ENCODE data around the gene CYB5R2.

Gene CYB5R2

DNA sequence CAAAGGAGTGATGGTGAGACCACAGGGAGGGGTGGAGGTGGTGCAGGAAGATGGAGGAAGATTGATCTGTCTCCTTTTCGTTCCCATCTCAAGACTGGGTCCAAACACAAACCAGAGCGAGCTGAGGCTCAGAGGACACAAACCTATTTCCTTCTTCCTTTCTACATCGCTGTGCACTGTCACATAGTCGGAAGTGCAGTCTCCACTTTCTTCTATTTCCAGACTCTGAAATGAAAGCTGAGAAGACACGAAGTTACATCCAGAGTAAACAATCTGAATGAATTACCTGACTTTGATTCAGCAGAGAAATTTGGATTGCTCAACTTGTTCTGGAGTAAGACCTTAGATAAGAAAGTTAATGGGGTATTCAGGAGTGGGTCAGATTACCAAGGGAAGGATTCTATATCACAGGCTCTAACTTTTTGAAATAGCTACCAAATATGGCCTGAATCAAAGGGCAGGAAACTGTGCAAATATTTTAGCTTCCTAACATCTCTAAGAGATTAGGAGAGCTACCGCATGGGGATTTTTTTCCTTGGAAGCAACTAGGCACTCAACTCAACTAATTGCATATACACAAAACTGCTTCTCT, 18.6 kb upstream of the CYB5R2 start:
- no peak for DNase-seq
- ChIA-PET POLR2A (no interaction called here), CTCF (interaction anchor here (0.7 to 2.4 kb wide), 8 partner anchors 23 to 594 kb away, joined by 3 to 8 read pairs (median 4); no protein-coding TSS in a partner anchor)
- Histone ChIP-seq H3K36me3 (ENCODE audit: control insufficient read depth in 4 of 4, insufficient read depth in 4 of 4, low read length in 3 of 4) (no peaks in the 10 kb centered on the region), H3K9me3 (ENCODE audit: control extremely low read depth in 1 of 5, control insufficient read depth in 4 of 5, insufficient read depth in 2 of 5, low read depth in 1 of 5, low read length in 4 of 5) (no peaks in the 10 kb centered on the region), H3K27ac (ENCODE audit: insufficient read depth in 1 of 2, low read depth in 1 of 2, low read length in 2 of 2, poor library complexity in 1 of 2, severe bottlenecking in 2 of 2) (no peak overlapping the region), H3K4me1 (ENCODE audit: control extremely low read depth in 1 of 4, control insufficient read depth in 4 of 4, insufficient read depth in 4 of 4, low read length in 3 of 4) (no peaks in the 10 kb centered on the region), H3K4me3 (ENCODE audit: control insufficient read depth in 1 of 7, extremely low read depth in 1 of 7, insufficient read depth in 4 of 7, low read depth in 2 of 7, low read length in 6 of 7) (no peak overlapping the region), H3K27me3 (replicated peaks in 2 of 5; ENCODE audit: control insufficient read depth in 4 of 5, insufficient read depth in 5 of 5, low read length in 4 of 5) (peaks cover 5 to 40% (median 14%) of the 10 kb centered on the region in 5 experiments)
- 92% methylated on average over 6 of the region's 6 CpGs for WGBS (ENCODE audit: insufficient coverage)

- Histone ChIP-seq H3K27ac (ENCODE audit: insufficient read depth in 1 of 2, low read depth in 1 of 2, low read length in 2 of 2, poor library complexity in 1 of 2, severe bottlenecking in 2 of 2) (no peak overlapping the region), H3K4me3 (ENCODE audit: control insufficient read depth in 1 of 7, extremely low read depth in 1 of 7, insufficient read depth in 4 of 7, low read depth in 2 of 7, low read length in 6 of 7) (no peak overlapping the region), H3K9me3 (ENCODE audit: control extremely low read depth in 1 of 5, control insufficient read depth in 4 of 5, insufficient read depth in 2 of 5, low read depth in 1 of 5, low read length in 4 of 5) (no peaks in the 10 kb centered on the region), H3K36me3 (ENCODE audit: control insufficient read depth in 4 of 4, insufficient read depth in 4 of 4, low read length in 3 of 4) (no peaks in the 10 kb centered on the region), H3K27me3 (replicated peaks in 2 of 5; ENCODE audit: control insufficient read depth in 4 of 5, insufficient read depth in 5 of 5, low read length in 4 of 5) (peaks cover 5 to 47% (median 14%) of the 10 kb centered on the region in 5 experiments), H3K4me1 (ENCODE audit: control extremely low read depth in 1 of 4, control insufficient read depth in 4 of 4, insufficient read depth in 4 of 4, low read length in 3 of 4) (no peaks in the 10 kb centered on the region)
- CTCF ChIA-PET = interaction anchor here (1.0 to 2.4 kb wide), 6 partner anchors 22 to 878 kb away, joined by 3 to 8 read pairs (median 4); no protein-coding TSS in a partner anchor
- POLR2A ChIA-PET = no interaction called here
- 25% methylated on average over 4 of the region's 6 CpGs for WGBS (ENCODE audit: insufficient coverage)
- peak in 1 of 3 donors; percentile 68 for DNase-seq
Measured at GRCh38 chr11:7690648-7691047, 17.3 kb upstream of the CYB5R2 start.

DNA sequence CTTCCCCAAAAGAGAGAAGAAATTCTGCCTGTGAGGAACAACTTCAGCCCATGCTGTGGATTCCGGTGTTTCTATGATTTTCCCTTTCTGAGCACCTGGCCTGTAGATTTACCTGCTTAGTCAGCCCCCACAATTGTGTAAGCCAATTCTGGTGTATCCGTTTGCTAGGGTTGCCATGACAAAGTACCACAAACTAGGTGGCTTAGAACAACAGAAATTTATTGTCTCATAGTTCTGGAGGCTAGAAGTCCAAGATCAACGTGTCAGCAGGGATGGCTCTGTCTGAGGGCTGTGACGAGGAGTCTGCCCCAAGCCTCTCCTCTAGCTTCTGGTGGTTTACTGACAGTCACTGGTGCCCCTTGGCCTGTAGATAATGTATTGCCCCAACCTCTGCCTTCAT, 15.9 kb upstream of the CYB5R2 start:
- Histone ChIP-seq H3K36me3 (ENCODE audit: control insufficient read depth in 4 of 4, insufficient read depth in 4 of 4, low read length in 3 of 4) (no peaks in the 10 kb centered on the region), H3K9me3 (ENCODE audit: control extremely low read depth in 1 of 5, control insufficient read depth in 4 of 5, insufficient read depth in 2 of 5, low read depth in 1 of 5, low read length in 4 of 5) (no peaks in the 10 kb centered on the region), H3K4me1 (ENCODE audit: control extremely low read depth in 1 of 4, control insufficient read depth in 4 of 4, insufficient read depth in 4 of 4, low read length in 3 of 4) (no peaks in the 10 kb centered on the region), H3K27ac (ENCODE audit: insufficient read depth in 1 of 2, low read depth in 1 of 2, low read length in 2 of 2, poor library complexity in 1 of 2, severe bottlenecking in 2 of 2) (no peak overlapping the region), H3K27me3 (replicated peaks in 2 of 5; ENCODE audit: control insufficient read depth in 4 of 5, insufficient read depth in 5 of 5, low read length in 4 of 5) (peaks cover 7 to 57% (median 13%) of the 10 kb centered on the region in 5 experiments), H3K4me3 (ENCODE audit: control insufficient read depth in 1 of 7, extremely low read depth in 1 of 7, insufficient read depth in 4 of 7, low read depth in 2 of 7, low read length in 6 of 7) (no peak overlapping the region)
- DNase-seq = no peak
- ChIA-PET CTCF (interaction anchor here (0.8 kb wide), 1 partner anchor 18 kb away, joined by 4 read pairs; no protein-coding TSS in a partner anchor), POLR2A (no interaction called here)
- WGBS (ENCODE audit: insufficient coverage) = 0% methylated on average over 3 of the region's 4 CpGs

DNA sequence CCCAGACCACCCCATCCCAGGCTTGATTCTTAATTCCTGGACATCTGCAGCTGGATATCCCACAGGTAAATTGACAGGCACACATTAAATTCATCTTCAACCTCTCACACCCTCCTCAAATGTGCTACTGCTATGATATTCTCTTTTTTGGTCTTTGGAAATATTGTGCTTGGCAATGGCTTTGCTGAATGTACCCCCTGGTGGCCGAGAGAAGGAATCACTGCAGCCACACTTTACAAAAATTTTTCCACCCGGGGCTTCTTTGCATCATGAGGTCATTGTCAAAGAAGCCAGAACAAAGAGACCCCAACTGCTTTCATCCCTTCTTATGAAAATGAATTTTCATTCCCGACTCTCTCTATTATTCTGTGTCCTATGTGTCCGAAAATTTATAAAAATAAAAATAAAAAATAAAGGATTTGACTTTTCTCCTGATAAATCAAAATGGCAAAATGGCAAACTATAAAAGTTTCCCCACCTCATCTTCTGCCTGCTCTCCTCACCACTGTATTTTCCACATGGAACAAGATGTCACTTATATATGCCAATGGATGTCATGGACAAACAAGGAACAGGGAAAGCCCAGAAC, 15.0 kb upstream of the CYB5R2 start:
- CTCF ChIA-PET = interaction anchor here (0.7 to 2.4 kb wide), 3 partner anchors 10 to 117 kb away, joined by 3 to 10 read pairs (median 5); no protein-coding TSS in a partner anchor
- Histone ChIP-seq H3K27ac (ENCODE audit: insufficient read depth in 1 of 2, low read depth in 1 of 2, low read length in 2 of 2, poor library complexity in 1 of 2, severe bottlenecking in 2 of 2) (no peak overlapping the region), H3K4me1 (ENCODE audit: control extremely low read depth in 1 of 4, control insufficient read depth in 4 of 4, insufficient read depth in 4 of 4, low read length in 3 of 4) (no peaks in the 10 kb centered on the region), H3K9me3 (ENCODE audit: control extremely low read depth in 1 of 5, control insufficient read depth in 4 of 5, insufficient read depth in 2 of 5, low read depth in 1 of 5, low read length in 4 of 5) (no peaks in the 10 kb centered on the region), H3K36me3 (ENCODE audit: control insufficient read depth in 4 of 4, insufficient read depth in 4 of 4, low read length in 3 of 4) (no peaks in the 10 kb centered on the region), H3K4me3 (ENCODE audit: control insufficient read depth in 1 of 7, extremely low read depth in 1 of 7, insufficient read depth in 4 of 7, low read depth in 2 of 7, low read length in 6 of 7) (no peak overlapping the region), H3K27me3 (replicated peaks in 2 of 5; ENCODE audit: control insufficient read depth in 4 of 5, insufficient read depth in 5 of 5, low read length in 4 of 5) (peaks cover 5 to 48% (median 10%) of the 10 kb centered on the region in 5 experiments)
- WGBS (ENCODE audit: insufficient coverage) = no CpG with 5 or more reads among the region's 4 CpGs
- peak; percentile 29 to 62 (median 61) for DNase-seq
- POLR2A ChIA-PET = no interaction called here

DNA sequence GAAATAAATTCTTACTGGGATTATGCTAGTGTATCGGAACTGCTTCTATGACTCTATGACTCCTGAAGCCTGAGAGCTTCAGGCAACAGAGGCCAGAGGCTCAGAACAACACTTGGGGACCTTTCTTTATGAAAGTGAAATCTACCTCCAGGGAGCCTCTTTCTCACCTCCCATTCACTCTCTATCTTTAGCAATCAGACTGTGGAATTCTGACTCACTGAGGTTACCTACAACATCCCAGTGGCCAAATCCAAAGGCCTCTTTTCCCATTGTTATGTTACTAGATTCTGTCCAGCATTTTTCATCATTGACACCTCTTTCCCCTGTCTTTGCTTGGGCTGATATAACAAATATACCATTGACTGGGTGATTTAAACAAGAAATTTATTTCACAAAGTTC, 14.1 kb upstream of the CYB5R2 start:
- CTCF ChIA-PET = interaction anchor here (0.8 to 2.4 kb wide), 3 partner anchors 11 to 589 kb away, joined by 3 to 10 read pairs (median 5); no protein-coding TSS in a partner anchor
- no peak for DNase-seq

DNA sequence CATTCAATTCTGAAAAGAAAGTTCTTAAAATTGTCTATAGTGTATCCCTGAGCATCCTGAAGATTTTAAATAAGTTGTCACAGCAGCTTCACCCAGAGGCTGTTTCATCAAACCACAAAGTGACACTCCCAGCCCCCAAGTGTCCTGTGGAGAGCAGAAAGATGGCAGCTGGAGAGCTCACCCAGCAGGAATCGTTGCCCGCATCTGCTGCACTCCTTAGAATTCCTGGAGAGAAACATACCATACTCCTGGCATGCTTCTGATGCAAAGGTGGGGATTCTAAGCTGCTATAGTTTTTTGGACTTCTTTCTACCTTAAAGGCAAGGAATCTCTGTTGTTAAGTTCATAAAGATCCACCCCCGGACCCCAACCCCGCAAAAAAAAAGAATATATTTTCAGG, 13.5 kb upstream of the CYB5R2 start:
- Histone ChIP-seq H3K27me3 (replicated peaks in 2 of 5; ENCODE audit: control insufficient read depth in 4 of 5, insufficient read depth in 5 of 5, low read length in 4 of 5) (peaks cover 8 to 45% (median 12%) of the 10 kb centered on the region in 5 experiments), H3K9me3 (ENCODE audit: control extremely low read depth in 1 of 5, control insufficient read depth in 4 of 5, insufficient read depth in 2 of 5, low read depth in 1 of 5, low read length in 4 of 5) (no peaks in the 10 kb centered on the region), H3K4me1 (ENCODE audit: control extremely low read depth in 1 of 4, control insufficient read depth in 4 of 4, insufficient read depth in 4 of 4, low read length in 3 of 4) (no peaks in the 10 kb centered on the region), H3K27ac (ENCODE audit: insufficient read depth in 1 of 2, low read depth in 1 of 2, low read length in 2 of 2, poor library complexity in 1 of 2, severe bottlenecking in 2 of 2) (no peak overlapping the region), H3K36me3 (ENCODE audit: control insufficient read depth in 4 of 4, insufficient read depth in 4 of 4, low read length in 3 of 4) (no peaks in the 10 kb centered on the region), H3K4me3 (ENCODE audit: control insufficient read depth in 1 of 7, extremely low read depth in 1 of 7, insufficient read depth in 4 of 7, low read depth in 2 of 7, low read length in 6 of 7) (no peak overlapping the region)
- ChIA-PET POLR2A (interaction anchor here (0.6 kb wide), 1 partner anchor 66 kb away, joined by 4 read pairs; no protein-coding TSS in a partner anchor), CTCF (interaction anchor here (0.9 to 2.4 kb wide), 4 partner anchors 8 to 116 kb away, joined by 4 to 10 read pairs (median 6); no protein-coding TSS in a partner anchor)
- no peak for DNase-seq
- WGBS (ENCODE audit: insufficient coverage) = 95% methylated on average over 3 of the region's 4 CpGs

More for the DNA sequence above, 14.1 kb upstream of the CYB5R2 start:
- Histone ChIP-seq H3K4me1 (ENCODE audit: control extremely low read depth in 1 of 4, control insufficient read depth in 4 of 4, insufficient read depth in 4 of 4, low read length in 3 of 4) (no peaks in the 10 kb centered on the region), H3K27me3 (replicated peaks in 2 of 5; ENCODE audit: control insufficient read depth in 4 of 5, insufficient read depth in 5 of 5, low read length in 4 of 5) (peaks cover 8 to 45% (median 12%) of the 10 kb centered on the region in 5 experiments), H3K36me3 (ENCODE audit: control insufficient read depth in 4 of 4, insufficient read depth in 4 of 4, low read length in 3 of 4) (no peaks in the 10 kb centered on the region), H3K4me3 (ENCODE audit: control insufficient read depth in 1 of 7, extremely low read depth in 1 of 7, insufficient read depth in 4 of 7, low read depth in 2 of 7, low read length in 6 of 7) (no peak overlapping the region), H3K9me3 (ENCODE audit: control extremely low read depth in 1 of 5, control insufficient read depth in 4 of 5, insufficient read depth in 2 of 5, low read depth in 1 of 5, low read length in 4 of 5) (no peaks in the 10 kb centered on the region), H3K27ac (ENCODE audit: insufficient read depth in 1 of 2, low read depth in 1 of 2, low read length in 2 of 2, poor library complexity in 1 of 2, severe bottlenecking in 2 of 2) (no peak overlapping the region)
- POLR2A ChIA-PET = interaction anchor here (0.6 kb wide), 1 partner anchor 65 kb away, joined by 4 read pairs; no protein-coding TSS in a partner anchor
- 100% methylated on average over 1 of the region's 1 CpG for WGBS (ENCODE audit: insufficient coverage)

- Histone ChIP-seq H3K4me1 (ENCODE audit: control extremely low read depth in 1 of 4, control insufficient read depth in 4 of 4, insufficient read depth in 4 of 4, low read length in 3 of 4) (no peaks in the 10 kb centered on the region), H3K27ac (ENCODE audit: insufficient read depth in 1 of 2, low read depth in 1 of 2, low read length in 2 of 2, poor library complexity in 1 of 2, severe bottlenecking in 2 of 2) (no peak overlapping the region), H3K36me3 (ENCODE audit: control insufficient read depth in 4 of 4, insufficient read depth in 4 of 4, low read length in 3 of 4) (no peaks in the 10 kb centered on the region), H3K9me3 (ENCODE audit: control extremely low read depth in 1 of 5, control insufficient read depth in 4 of 5, insufficient read depth in 2 of 5, low read depth in 1 of 5, low read length in 4 of 5) (no peaks in the 10 kb centered on the region), H3K27me3 (replicated peaks in 2 of 5; ENCODE audit: control insufficient read depth in 4 of 5, insufficient read depth in 5 of 5, low read length in 4 of 5) (peaks cover 2 to 54% (median 12%) of the 10 kb centered on the region in 5 experiments), H3K4me3 (ENCODE audit: control insufficient read depth in 1 of 7, extremely low read depth in 1 of 7, insufficient read depth in 4 of 7, low read depth in 2 of 7, low read length in 6 of 7) (no peak overlapping the region)
- WGBS (ENCODE audit: insufficient coverage) = 96% methylated on average over 2 of the region's 2 CpGs
- POLR2A ChIA-PET = no interaction called here
- CTCF ChIA-PET = interaction anchor here (0.9 to 1.0 kb wide), 2 partner anchors 15 to 540 kb away, joined by 3 to 4 read pairs; no protein-coding TSS in a partner anchor
- no peak for DNase-seq
Measured at GRCh38 chr11:7683571-7683970, 10.3 kb upstream of the CYB5R2 start.

Data from common myeloid progenitor, CD34-positive (primary cell).